PFSK-1 (cell line): ENCODE data around the gene TLCD5.

ENCODE experiments used
- FOXP2 ChIP-seq: optimal IDR thresholded peaks from 2 replicates; pipeline ENCODE3; 2011; ENCODE audit warnings: borderline replicate concordance, control low read depth, inconsistent platforms; ENCODE audit not compliant: insufficient read depth; ENCODE audit errors: extremely low read length, extremely low read depth
- POLR2AphosphoS5 ChIP-seq: IDR thresholded peaks from 2 replicates; pipeline ENCODE4 v1.6.1; 2012; ENCODE audit warnings: low read depth, mild to moderate bottlenecking, control low read depth, low read length, moderate library complexity
- REST ChIP-seq, 2 experiments: IDR thresholded peaks; 2 replicates each; pipeline versions ENCODE4 v1.6.1 to v1.8.0; 2011 to 2012; ENCODE audit warnings: low read depth in 2 of 2, low read length in 2 of 2, control low read depth in 1 of 2, inconsistent platforms in 1 of 2, mild to moderate bottlenecking in 1 of 2, moderate library complexity in 1 of 2; ENCODE audit not compliant: insufficient read depth in 1 of 2
- SIN3A ChIP-seq: IDR thresholded peaks from 2 replicates; pipeline ENCODE4 v1.6.1; 2012; ENCODE audit warnings: mild to moderate bottlenecking, low read length, moderate library complexity, borderline replicate concordance; ENCODE audit not compliant: insufficient read depth
- TAF1 ChIP-seq: IDR thresholded peaks from 2 replicates; pipeline ENCODE4 v1.6.1; 2012; ENCODE audit warnings: low read length, control low read depth, borderline replicate concordance; ENCODE audit not compliant: insufficient read depth

TLCD5 gene

GRCh38 chr11:120338107-120338933, 13.2 kb downstream of the TLCD5 start:
- TF ChIP-seq TAF1 = no peak
- no peak for TF ChIP-seq POLR2AphosphoS5
- no peak for TF ChIP-seq SIN3A
- TF ChIP-seq REST (IDR thresholded peaks at IDR 0.05; ENCODE audit: insufficient read depth in 1 of 2, low read depth in 2 of 2, low read length in 2 of 2) = no peak
- no peak for TF ChIP-seq FOXP2

DNA sequence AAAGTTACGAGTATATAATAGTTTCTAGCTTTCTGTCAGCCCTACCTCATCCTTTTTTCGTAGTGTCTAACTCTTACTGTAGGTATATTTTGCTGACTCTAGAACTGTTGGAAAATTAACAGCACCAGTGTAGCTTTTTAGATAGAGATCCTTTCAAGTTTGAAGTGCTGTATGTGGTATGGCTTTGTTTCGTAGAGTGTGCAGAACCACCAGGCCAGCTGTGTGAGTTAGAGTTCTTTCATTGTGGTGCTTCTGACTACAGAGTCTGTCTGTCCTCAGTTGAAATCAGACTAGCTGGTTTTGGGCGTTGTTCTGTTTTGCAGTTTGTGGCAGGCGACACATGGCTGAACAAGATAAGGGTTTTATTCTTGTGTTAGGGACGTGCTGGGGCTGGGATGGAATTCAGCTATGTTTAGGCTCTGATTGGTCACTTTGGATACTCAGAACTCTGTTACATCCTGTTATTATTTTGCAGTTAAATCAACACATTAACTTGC, 14.3 kb downstream of the TLCD5 start:
- TF ChIP-seq POLR2AphosphoS5 = no peak
- no peak for TF ChIP-seq SIN3A

DNA sequence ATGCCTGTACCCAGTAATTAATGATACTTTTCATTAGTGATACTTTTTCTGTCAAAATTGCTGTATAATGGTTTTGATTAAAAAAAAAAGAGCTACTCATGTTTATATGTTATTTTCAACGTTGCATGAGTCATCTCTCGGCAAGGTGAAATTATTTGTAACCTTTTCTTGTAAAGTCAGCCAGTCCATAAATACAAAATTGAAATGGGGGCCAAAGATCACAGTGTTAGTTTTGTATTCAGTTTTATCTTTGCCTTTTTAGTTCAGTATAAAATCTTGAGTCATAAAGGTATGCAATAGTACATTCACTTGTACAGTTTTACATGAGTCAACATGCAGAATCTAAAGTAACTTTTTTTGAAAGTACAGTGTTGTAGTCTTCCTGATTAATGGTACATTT, 15.4 kb downstream of the TLCD5 start:
- TF ChIP-seq FOXP2 (no peak), SIN3A (no peak), REST (IDR thresholded peaks at IDR 0.05; ENCODE audit: insufficient read depth in 1 of 2, low read depth in 2 of 2, low read length in 2 of 2) (no peak), TAF1 (no peak), POLR2AphosphoS5 (no peak)

GRCh38 chr11:120342226-120342625, 17.1 kb downstream of the TLCD5 start:
- TF ChIP-seq SIN3A (no peak), POLR2AphosphoS5 (no peak), FOXP2 (no peak), REST (IDR thresholded peaks at IDR 0.05; ENCODE audit: insufficient read depth in 1 of 2, low read depth in 2 of 2, low read length in 2 of 2) (no peak), TAF1 (no peak)

- TF ChIP-seq FOXP2 = no peak
- TF ChIP-seq POLR2AphosphoS5 = no peak
- no peak for TF ChIP-seq SIN3A
These were observed 17.6 kb downstream of the TLCD5 start for GRCh38 chr11:120342678-120343077.

DNA sequence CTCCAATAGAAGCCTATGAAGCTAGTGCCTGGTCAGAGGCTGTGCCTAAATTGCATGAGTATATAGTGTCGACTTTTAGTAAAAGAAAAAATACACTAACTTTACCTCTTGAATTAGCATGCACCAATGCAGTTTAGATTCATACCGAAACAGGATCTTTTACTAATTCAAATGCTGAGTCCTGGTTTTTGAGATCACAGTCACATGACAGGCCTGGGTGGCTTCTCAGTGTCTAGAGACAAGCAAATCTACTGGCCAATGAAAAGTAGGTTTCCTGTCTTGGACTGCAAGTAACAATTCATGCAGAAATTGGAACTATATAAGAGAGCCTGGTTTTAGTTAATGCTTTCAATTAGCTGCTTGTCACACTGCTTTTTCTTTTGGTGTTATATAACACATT, 18.3 kb downstream of the TLCD5 start:
- TF ChIP-seq FOXP2 (no peak), TAF1 (no peak), POLR2AphosphoS5 (no peak), SIN3A (no peak), REST (IDR thresholded peaks at IDR 0.05; ENCODE audit: insufficient read depth in 1 of 2, low read depth in 2 of 2, low read length in 2 of 2) (no peak)
